Sigmoid colon (tissue), 7 donors: ENCODE measurements around the gene SLC31A1. TPM values are rescaled to one million over a fixed set of nuclear protein-coding genes. Genes with fewer than 3 reads are reported as not detected.

ENCODE experiments used
- DNase-seq: peaks from one replicate; pipeline ENCODE4 v3.0.0-alpha.2; 2019
- H3K27ac ChIP-seq, 4 donors: fragments of 200-600 bp; sonication (generic); one replicate each; pipeline ENCODE4 v1.5.1; 2016 to 2019; ENCODE audit warnings: mild to moderate bottlenecking in 1 of 4
- H3K27me3 ChIP-seq, 3 donors: fragments of 200-600 bp; sonication (generic); one replicate each; pipeline ENCODE4 v1.5.1; 2019; ENCODE audit warnings: mild to moderate bottlenecking in 1 of 3
- H3K36me3 ChIP-seq, 4 donors: fragments of 200-600 bp; sonication (generic); one replicate each; pipeline ENCODE4 v1.5.1; 2016 to 2019
- H3K4me1 ChIP-seq, 4 donors: fragments of 200-600 bp; sonication (generic); one replicate each; pipeline ENCODE4 v1.5.1; 2017 to 2019
- H3K4me3 ChIP-seq, 4 donors: fragments of 200-600 bp; sonication (generic); one replicate each; pipeline ENCODE4 v1.5.1; 2017 to 2019; ENCODE audit warnings: mild to moderate bottlenecking in 2 of 4, moderate library complexity in 1 of 4
- H3K9me3 ChIP-seq, 4 donors: fragments of 200-600 bp in 3 of 4; sonication (generic) in 3 of 4; one replicate each; pipeline versions ENCODE4 v1.5.1 to v1.6.1; 2013 to 2019
- EP300 ChIP-seq, 4 donors: sonication (generic); formaldehyde crosslinking; IDR thresholded peaks; one replicate each; pipeline ENCODE4 v1.6.1; 2017; ENCODE audit warnings: antibody characterized with exemption in 4 of 4
- POLR2A ChIP-seq, 2 donors: fragments of 450-650 bp; IDR thresholded peaks; one replicate each; pipeline ENCODE4 v1.6.1; 2016; ENCODE audit warnings: antibody characterized with exemption in 2 of 2, mild to moderate bottlenecking in 2 of 2, moderate library complexity in 2 of 2
- POLR2AphosphoS5 ChIP-seq, 4 donors: sonication (generic); formaldehyde crosslinking; IDR thresholded peaks; one replicate each; pipeline ENCODE4 v1.6.1; 2017; ENCODE audit warnings: antibody characterized with exemption in 4 of 4
- WGBS, 2 donors: extraction: QIAGEN DNeasy Blood & Tissue Kit; methylation state at CpG; one replicate each; pipeline ENCODE4 v1.1.7; 2013; 5-methylcytosine and 5-hydroxymethylcytosine counted together
- intact Hi-C: fragments of 100-400 bp; cut with DNase I; formaldehyde crosslinking; loops from one replicate; pipeline ENCODE4 v1.15.1; 2023
- polyA plus RNA-seq, 3 donors: library from polyadenylated mRNA; stranded (reverse); fragments of 200-250 nt; gene quantifications; one replicate each; pipeline ENCODE4 v1.2.3, GENCODE V29; 2013
- total RNA-seq, 4 donors: library from RNA; depleted of rRNA; stranded (reverse); fragments of >200 nt; gene quantifications; one replicate each; pipeline ENCODE4 v1.1.0, GENCODE V29; 2016
- TF ChIP-seq, protein P1 (sequence below), 4 experiments: fragments of 450-650 bp in 3 of 4; fragments of 200-600 bp in 1 of 4; IDR thresholded peaks; one replicate each; pipeline ENCODE4 v1.5.1; 2016 to 2019; ENCODE audit warnings: antibody characterized with exemption in 4 of 4, mild to moderate bottlenecking in 3 of 4, moderate library complexity in 2 of 4
- donor health status: healthy with polysubstance abuse.
- donor health status: Bipolar disorder and iron deficiency.
- donor health status: healthy.

Gene SLC31A1
- total and polyA plus RNA-seq, 7 donors = 4.2 to 28.0 (median 9.1) TPM

DNA sequence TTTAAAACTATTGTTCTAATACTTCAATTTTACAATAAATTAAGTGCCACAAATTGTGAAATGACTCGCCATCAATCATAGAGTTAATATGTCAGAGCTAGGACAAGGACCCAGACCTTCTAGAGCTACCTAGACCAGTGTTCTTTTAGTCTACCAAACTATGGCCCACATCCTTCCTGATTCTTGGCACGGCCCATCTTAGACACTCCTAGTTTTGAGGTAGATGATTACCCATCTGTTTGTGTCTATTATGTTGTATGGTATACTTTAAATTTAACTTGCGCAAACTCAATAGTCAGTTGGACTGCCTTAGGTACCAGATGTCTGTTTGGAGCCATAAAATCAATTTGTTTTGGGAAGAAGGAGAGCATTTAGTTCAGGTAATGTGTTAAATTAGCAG lies 36.5 kb downstream of the SLC31A1 start:
- WGBS, 2 donors = 50 to 85% methylated on average over 3 of the region's 3 CpGs
- Histone ChIP-seq H3K36me3 (peaks cover 0 to 68% (median 14%) of the 10 kb centered on the region in 4 donors), H3K9me3 (no peaks in the 10 kb centered on the region), H3K4me3 (no peak overlapping the region), H3K4me1 (no peaks in the 10 kb centered on the region), H3K27me3 (no peaks in the 10 kb centered on the region), H3K27ac (no peak overlapping the region)
- TF ChIP-seq, protein P1, sequence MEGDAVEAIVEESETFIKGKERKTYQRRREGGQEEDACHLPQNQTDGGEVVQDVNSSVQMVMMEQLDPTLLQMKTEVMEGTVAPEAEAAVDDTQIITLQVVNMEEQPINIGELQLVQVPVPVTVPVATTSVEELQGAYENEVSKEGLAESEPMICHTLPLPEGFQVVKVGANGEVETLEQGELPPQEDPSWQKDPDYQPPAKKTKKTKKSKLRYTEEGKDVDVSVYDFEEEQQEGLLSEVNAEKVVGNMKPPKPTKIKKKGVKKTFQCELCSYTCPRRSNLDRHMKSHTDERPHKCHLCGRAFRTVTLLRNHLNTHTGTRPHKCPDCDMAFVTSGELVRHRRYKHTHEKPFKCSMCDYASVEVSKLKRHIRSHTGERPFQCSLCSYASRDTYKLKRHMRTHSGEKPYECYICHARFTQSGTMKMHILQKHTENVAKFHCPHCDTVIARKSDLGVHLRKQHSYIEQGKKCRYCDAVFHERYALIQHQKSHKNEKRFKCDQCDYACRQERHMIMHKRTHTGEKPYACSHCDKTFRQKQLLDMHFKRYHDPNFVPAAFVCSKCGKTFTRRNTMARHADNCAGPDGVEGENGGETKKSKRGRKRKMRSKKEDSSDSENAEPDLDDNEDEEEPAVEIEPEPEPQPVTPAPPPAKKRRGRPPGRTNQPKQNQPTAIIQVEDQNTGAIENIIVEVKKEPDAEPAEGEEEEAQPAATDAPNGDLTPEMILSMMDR (IDR thresholded peaks at IDR 0.05) = no peak
- TF ChIP-seq EP300 (IDR thresholded peaks at IDR 0.05) (no peak), POLR2AphosphoS5 (IDR thresholded peaks at IDR 0.05) (no peak), POLR2A (IDR thresholded peaks at IDR 0.05) (no peak)
- intact Hi-C loops = no loop called here
- DNase-seq = no peak

DNA sequence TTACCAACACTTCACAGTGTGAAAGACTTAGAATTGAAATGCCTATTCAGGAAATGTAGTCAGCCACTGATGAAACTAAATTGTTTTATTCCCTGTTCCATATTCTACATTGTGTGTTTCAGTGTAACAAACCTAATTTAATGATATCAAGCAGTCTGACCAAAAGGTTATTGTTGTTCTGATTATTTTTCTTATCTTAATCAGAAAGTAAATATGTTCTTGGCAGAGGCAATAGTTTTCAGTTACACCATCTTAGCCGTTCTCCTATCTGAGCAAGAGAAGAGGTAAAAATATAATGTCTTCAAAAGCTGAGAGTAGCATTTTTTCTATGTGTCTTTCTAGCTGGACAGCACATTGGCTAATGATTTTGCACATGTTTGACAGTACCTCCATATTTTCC lies 36.9 kb downstream of the SLC31A1 start:
- intact Hi-C loops = no loop called here
- no peak for DNase-seq
- Histone ChIP-seq H3K27me3 (no peaks in the 10 kb centered on the region), H3K36me3 (peaks cover 0 to 68% (median 14%) of the 10 kb centered on the region in 4 donors), H3K9me3 (no peaks in the 10 kb centered on the region), H3K4me3 (no peak overlapping the region), H3K4me1 (no peaks in the 10 kb centered on the region), H3K27ac (no peak overlapping the region)
- 7 to 67% methylated on average over 1 of the region's 1 CpG for WGBS, 2 donors
- TF ChIP-seq, protein P1 (IDR thresholded peaks at IDR 0.05) = no peak
- TF ChIP-seq EP300 (IDR thresholded peaks at IDR 0.05) (no peak), POLR2AphosphoS5 (IDR thresholded peaks at IDR 0.05) (no peak), POLR2A (IDR thresholded peaks at IDR 0.05) (no peak)

DNA sequence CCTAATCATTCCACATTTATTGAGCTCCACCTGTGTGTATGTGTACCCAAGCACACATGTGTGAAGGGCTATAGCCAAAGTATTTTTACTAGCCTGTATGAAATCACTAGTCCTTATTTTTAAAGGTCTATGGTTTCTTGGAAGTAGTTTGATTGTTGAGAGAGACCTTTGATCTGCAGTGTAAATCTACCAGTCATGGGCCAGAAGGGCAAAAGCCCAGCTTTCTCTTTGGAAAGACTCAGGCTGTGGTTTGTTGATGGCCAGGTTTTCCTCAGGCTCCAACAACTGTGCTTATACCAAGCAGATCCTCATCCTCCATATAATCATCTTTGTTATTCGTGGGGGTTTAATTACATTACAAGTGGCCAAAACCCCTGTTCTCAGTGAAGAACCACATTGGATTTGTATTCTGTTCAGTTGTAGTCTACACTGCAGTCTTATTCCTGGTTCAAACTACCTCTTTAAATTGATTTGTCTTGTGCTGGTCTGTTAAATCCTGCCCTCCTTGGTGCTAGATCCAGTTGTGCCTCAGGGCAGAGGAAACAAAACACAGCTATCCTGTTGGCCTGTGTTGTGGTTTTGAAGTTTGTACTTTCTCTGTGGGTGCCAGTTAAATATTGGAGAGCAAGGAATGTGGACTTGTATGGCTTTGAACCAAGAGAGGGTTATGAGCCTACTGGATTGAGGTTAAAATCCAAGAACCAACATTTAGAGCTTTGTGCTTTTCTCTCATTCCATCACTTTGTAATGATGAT lies 40.8 kb downstream of the SLC31A1 start:
- WGBS, 2 donors = 85 to 91% methylated on average over 1 of the region's 1 CpG
- H3K4me3 ChIP-seq = no peak overlapping the region
- H3K36me3 ChIP-seq = peaks cover 0 to 79% (median 17%) of the 10 kb centered on the region in 4 donors
- no peak for DNase-seq
- intact Hi-C loops = no loop called here
- no peaks in the 10 kb centered on the region for H3K27me3 ChIP-seq
- H3K27ac ChIP-seq = no peak overlapping the region
- no peaks in the 10 kb centered on the region for H3K9me3 ChIP-seq
- TF ChIP-seq POLR2A (IDR thresholded peaks at IDR 0.05) (no peak), POLR2AphosphoS5 (IDR thresholded peaks at IDR 0.05) (no peak), EP300 (IDR thresholded peaks at IDR 0.05) (no peak)
- TF ChIP-seq, protein P1 (IDR thresholded peaks at IDR 0.05) = no peak
- H3K4me1 ChIP-seq = no peaks in the 10 kb centered on the region

DNA sequence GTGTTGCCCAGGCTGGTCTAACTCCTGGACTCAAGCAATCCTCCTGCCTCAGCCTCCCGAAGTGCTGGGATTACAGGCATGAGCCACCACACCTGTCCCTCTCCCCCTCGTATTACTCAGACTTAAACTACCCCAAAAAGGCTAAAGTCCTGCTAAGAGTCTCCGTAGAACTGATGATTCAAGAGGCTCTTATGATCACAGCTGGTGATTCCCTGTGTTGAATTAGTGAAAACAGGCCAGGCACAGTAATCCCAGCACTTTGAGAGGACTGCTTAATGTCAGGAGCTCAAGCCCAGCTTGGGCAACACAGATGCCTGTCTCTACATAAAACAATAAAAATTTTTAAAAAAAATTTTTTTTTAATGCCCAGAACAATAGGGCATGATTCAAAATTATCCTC lies 44.8 kb downstream of the SLC31A1 start:
- H3K36me3 ChIP-seq = peaks cover 16 to 79% (median 27%) of the 10 kb centered on the region in 4 donors
- intact Hi-C loops = no loop called here
- H3K4me3 ChIP-seq = no peak overlapping the region
- TF ChIP-seq POLR2A (IDR thresholded peaks at IDR 0.05) (no peak), EP300 (IDR thresholded peaks at IDR 0.05) (no peak), POLR2AphosphoS5 (IDR thresholded peaks at IDR 0.05) (no peak)
- TF ChIP-seq, protein P1 (IDR thresholded peaks at IDR 0.05) = no peak
- no peaks in the 10 kb centered on the region for H3K9me3 ChIP-seq
- no peak overlapping the region for H3K27ac ChIP-seq
- no peak for DNase-seq
- WGBS, 2 donors = 66 to 83% methylated on average over 3 of the region's 3 CpGs
- H3K27me3 ChIP-seq = no peaks in the 10 kb centered on the region
- H3K4me1 ChIP-seq = no peaks in the 10 kb centered on the region
